GM10847 (cell line): Measurements from ENCODE around the gene ANGEL1.

Experiments
- POLR2A ChIP-seq: IDR thresholded peaks from 2 replicates; pipeline ENCODE4 v1.6.1; 2011; ENCODE audit not compliant: insufficient read length; ENCODE audit errors: extremely low read depth

Gene ANGEL1

GRCh38 chr14:76775695-76776427 is 36.8 kb downstream of the ANGEL1 start:
- no peak for TF ChIP-seq POLR2A

DNA sequence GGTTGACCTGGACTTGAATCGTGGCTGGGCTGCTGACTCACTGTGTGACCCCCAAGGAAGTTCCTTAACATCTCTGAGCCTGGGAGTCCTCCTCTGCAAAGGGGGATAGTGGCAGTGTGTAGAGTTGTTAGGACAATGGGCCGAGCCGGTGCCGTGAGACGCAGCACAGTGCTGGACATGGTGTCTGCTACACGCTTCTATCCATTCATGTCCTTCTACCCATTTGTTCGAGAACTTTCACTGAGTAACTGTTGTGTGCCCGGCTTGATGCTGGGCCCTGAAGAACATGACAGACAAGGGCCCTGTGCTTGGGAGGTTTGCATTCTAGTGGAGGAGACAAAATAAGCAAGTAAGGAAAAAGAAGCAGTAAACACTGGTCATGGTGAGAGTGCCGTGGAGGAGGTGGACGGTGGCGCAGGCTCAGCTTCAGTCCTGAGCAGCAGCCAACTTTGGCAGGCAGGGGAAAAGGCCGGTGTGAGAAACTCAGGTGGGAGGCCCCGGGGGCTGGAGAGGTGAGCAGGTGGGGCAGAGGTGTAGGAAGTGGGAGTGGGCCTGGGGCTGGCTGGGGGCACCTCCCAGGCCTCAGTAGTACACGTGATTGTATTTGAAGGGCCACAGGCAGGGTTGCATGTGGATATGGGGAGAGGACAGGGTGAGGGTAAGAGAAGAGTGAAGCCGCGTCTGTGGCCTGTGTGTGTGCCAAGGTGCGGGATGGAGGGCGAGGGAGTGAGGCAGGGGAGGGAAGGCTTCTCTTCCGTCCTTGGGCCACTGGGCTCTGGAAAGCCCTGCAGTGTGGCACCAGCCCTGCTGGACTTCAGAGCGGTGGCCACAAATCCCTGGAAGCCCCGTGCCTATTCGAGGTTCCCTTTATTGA is 37.6 kb downstream of the ANGEL1 start:
- no peak for TF ChIP-seq POLR2A

GRCh38 chr14:76773956-76774820 is 38.5 kb downstream of the ANGEL1 start:
- TF ChIP-seq POLR2A = no peak

GRCh38 chr14:76773188-76773885 is 39.3 kb downstream of the ANGEL1 start:
- TF ChIP-seq POLR2A = no peak

DNA sequence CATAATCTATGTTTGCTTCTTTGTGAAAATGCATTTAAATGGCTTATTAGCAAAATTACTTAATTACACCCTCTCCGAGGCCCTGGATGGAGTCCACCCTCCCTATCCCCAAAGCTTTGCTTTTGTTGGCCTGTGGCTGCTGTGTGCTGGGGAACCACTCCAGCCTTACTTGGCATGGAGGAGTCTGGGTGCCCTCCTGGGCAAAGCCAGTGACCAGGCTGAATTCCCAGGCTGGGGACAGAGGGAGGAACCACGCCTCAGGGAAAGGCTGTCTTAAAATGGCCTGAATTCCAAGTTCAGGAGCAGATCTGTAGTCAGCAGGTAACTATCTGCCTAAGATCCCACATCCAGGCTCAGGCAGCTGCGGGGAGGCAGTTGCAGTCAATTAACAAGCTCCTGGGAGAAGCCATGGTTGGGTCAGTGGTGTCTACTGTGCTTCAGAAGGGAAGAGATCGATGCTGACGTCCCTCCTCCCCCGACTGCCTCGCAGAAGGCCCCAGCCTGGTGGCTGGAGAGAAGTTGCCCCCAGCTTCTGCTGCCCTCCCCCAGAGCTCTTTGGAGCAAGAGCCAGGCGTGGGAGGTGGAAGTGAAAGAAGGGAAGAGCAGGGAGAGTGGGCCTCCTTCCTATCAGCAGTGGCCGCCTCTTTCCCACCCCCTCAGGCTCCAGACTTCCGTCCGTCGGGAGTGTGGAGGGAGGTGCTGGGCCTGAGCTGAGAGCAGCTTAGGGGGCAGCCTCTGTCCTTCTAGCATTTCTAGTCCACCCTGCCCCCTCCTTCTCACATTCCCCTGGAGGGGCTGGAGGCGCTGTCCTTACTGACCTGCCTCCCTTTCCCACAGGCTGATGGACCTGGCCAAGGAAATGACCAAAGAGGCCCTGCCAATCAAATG is 40.1 kb downstream of the ANGEL1 start:
- no peak for TF ChIP-seq POLR2A

DNA sequence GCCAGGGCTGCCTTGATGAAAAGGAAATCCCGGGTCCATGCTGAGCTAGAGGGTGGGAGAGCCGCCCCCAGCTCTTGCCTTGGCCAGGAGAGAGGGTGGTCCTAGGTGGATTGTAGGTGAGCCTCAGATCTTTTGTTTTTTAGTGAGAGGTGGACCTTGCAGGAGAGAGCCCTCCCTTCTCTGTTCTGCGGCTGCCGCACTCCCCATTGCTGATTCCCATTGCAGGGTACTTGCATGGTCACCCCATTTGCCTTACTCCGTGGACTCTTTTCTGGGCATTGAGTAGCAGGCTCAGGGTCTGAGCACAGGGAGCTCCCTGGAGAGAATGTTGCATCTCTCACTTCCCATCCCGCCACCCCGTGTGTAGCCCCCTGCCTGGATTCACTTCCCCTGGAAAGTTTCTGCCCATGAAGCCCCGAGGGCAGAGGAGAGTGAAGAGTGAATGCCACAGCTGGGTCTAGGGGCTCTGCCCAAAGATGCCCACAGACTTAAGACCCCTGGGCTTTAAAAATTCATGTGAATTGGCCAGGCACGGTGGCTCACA is 41.2 kb downstream of the ANGEL1 start:
- TF ChIP-seq POLR2A = no peak

GRCh38 chr14:76770521-76771436 is 41.9 kb downstream of the ANGEL1 start:
- no peak for TF ChIP-seq POLR2A

DNA sequence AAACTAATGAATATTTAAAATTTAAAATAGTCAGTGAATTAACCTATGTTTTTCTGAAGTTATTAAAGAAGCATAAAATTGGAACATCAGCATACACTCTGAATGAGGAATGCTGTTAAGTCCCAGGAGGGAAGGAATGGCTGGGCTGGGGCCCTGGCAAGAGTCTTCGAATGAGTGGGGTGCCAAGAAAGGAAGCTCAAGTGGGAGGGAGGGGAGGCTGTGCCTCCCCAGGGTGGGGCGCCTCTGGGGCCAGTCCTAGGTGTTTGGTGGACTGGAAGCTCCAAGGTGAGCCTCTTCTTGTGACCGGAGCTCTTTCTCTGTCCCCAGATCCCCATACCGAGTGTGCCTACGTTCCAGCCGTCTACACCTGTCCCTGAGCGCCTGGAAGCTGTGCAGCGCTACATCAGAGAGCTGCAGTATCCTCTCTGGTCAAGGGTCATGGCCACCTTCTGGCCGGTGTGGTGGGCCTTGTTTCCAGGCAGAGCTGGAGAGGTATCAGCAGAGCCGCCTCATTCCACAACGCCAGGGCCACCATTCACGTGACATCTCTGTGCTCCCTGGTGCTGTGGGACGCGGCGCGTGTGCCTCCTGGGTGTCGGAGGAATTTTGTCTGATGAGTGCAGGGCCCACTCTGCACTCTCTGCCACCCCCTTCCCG is 42.9 kb downstream of the ANGEL1 start:
- TF ChIP-seq POLR2A = no peak

DNA sequence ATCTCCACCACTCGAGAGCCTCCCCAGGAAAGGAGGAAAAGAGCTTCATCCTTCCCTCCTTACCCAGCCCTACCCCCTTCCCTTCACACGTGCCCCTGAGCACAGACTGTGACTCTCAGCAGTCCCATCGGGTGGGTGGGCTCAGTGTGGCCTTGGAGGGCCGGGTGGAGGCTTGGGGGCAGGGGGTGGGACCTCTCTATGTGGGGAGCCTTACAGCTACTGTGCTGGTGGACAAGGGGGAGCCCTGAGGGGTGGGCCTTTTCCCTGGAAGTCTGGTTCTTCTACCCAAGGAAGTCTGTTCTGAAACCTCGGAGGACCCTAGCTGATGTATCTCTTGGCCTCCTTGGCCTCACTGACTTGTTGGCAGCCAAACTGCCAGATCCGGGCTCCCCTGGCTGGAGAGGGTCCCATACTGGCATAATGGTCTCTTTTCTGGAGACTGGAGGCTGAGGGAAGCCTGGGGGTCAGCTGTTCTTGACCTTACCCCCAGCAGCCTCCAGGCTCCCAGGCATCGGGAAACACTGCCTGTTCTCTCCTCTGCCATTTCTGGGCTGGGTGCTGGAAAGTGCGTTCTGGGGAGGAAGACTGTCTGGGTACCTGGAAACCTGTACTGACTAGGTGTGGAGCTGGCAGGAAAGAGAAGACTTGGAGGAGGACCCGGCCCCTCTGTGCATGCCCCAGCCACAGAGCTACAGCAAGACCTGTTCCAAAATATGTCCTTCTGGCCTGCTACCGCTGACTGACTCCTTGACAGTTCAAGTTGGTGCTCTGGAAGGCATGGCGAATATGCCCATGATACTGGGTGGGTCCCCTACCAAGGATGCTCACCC is 43.8 kb downstream of the ANGEL1 start:
- TF ChIP-seq POLR2A = no peak

DNA sequence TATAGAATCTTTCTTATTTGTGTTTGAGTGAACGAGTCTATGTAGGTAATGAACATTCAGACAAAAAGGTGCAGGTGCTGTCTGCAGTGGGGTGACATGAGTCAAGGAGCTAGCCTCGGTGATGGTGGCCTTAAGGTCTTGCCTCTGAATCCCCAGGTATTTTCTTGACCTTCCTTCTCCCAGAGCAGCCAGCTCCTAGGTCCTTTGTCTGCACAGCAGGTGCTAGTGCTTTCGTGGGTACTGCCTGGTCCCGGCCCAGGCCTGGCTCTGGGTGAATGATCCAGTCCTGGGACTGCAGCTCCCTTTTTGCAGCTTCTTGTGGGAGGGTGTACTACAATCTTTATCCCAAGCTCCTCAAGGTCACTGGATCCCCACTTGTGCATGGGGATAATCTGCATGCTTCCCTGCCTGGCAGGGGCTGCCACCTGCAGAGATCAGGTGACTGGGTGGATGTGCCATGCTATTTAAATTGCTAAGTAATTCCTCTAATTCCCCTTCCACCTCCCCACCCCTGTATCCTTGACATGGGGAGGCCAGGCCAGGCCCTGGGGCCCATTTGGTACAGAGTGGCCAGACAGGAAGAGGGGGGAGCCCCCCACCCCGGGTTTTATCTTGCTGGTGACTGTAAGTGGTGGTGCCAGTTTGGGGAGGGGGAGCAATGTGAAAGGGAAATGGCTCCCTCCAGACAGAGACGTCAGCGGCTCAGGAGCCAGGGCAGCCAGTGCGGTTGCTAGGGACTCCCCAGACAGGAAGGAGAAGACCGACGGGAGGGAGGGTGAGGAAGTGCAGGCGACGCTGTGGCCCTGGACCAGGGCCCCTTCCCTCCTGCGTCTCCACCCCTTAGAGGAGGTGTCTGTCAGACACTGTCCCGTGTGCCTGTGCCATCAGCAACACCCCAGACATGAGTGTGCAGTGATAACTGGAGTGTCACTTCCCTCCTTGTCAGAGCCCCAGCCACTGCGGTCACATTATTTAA is 44.7 kb downstream of the ANGEL1 start:
- TF ChIP-seq POLR2A = no peak
